Stimulated activated CD4-positive, alpha-beta T cell treated with anti-CD3 and anti-CD28 coated beads, Interleukin-15, amount 100 ng/mL, for 1 hour (primary cell): Measurements from ENCODE around the gene OR6B1.
"Not testable (repeated sequence)": the region's sequence is repeated elsewhere in the genome, so short reads cannot be mapped to it uniquely, and the experiment has no call there.

Experiments used
- DNase-seq, 2 donors: peaks; one replicate each; pipeline ENCODE4 v3.0.0-alpha.2; 2020; ENCODE audit warnings: low read depth in 1 of 2, low spot score in 1 of 2

The OR6B1 gene

DNA sequence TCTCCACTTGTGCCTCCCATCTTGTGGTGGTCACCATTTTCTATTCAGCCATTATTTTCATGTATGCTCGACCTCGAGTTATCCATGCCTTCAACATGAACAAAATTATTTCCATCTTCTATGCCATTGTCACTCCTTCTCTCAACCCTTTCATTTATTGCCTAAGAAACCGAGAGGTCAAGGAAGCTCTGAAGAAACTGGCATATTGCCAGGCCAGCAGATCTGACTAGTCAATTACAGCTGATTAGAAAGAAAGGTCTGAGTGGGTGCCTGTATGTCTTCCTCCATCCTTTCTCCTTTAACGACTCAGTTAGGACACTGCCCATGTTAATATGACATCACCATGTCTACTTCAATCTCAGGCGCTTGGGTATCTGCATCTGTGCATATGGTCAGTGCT is 4.6 kb downstream of the OR6B1 start:
- no peak for DNase-seq

DNA sequence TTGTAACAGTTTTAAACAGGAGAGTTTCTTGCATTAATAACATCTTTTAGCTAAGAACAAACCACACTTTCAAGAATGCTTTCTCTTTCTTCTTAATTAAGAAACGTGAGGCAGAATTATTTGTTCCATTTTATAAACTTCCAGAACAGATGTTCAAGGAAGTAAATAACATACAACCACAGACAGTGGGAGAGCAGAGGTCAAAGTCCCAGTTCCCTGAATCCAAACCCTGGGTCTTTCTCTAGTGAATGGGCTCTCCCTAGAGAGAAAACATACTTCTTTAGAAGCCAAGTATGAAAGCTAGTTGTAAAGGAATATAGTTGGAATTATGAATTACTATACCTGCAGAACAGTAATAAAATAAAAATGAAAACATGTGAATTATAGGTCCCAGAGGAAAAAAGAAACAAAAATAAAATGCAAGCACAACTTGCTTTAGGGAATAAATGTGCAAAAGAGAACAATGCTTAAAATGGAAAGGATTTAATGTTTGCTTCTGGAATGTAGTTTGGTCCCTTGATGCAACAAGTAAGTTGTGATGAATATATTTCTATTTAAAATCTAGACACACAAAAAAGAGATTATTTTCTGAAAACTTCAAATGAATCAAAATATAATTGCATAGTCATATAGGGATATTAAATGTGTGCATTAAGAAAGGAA is 6.0 kb downstream of the OR6B1 start:
- DNase-seq: no peak

DNA sequence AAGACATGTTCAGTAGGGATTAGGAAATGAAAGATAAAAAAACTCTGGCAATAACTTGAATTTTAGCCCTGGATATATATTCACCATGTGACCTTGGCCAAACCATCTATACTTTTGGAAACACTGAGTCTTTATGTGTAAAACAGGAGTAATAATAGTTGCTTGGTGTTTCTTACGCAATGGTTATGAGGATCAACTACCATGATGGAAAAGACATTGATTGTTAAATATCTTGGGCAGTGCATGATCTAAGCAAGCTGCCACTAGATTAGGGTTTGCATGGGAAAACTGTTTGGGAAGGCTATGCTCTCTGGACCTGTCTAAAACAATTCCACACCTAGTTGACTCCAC is 6.5 kb downstream of the OR6B1 start:
- no peak for DNase-seq

DNA sequence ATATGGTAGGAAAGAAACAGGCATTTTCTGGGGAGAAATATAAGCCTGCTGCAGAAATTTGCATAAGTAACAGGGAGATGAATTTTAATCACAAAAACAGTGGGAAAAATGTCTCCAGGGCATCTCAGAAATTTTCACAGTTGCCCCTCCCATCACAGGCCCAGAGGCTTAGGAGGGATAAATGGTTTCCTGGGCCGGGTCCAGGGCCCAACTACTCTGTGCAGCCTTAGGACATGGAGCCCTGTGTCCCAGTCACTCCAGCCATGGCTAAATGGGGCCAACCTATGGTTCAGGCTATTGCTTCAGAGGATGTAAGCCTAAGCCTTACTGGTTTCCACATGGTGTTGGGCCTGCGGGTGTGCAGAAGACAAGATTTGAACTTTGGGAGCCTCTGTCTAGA is 9.2 kb downstream of the OR6B1 start:
- DNase-seq: no peak

DNA sequence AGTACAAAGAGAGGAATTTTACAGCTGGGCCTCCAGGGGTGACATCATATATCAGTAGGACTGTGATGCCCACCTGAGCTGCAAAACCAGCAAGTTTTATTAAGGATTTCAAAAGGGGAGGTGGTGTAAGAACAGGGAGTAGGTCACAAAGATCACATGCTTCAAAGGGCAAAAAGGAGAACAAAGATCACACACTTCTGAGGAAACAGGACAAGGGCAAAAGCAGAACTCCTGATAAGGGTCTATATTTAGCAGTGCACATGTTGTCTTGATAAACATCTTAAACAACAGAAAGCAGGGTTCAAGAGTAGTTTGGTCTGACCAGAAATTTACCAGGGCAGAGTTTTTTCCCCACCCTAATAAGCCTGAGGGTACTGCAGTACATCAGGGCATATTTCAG is 9.9 kb downstream of the OR6B1 start:
- not testable (repeated sequence) for DNase-seq

DNA sequence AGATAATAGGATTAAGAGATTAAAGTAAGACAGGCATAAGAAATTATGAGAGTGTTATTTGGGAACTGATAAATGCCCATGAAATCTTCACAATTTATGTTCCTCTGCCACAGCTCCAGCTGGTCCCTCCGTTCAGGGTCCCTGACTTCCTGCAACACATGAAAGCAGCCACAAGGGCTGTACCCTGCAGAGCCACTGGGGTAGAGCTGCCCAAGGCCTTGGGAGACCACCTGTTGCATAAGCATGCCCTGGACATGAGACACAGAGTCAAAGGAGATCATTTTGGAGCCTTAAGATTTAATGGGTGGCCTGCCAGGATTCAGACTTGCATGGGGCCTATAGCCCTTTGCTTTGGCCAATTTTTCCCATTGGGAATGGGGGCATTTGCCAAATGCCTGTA is 10.7 kb downstream of the OR6B1 start:
- not testable (repeated sequence) for DNase-seq

DNA sequence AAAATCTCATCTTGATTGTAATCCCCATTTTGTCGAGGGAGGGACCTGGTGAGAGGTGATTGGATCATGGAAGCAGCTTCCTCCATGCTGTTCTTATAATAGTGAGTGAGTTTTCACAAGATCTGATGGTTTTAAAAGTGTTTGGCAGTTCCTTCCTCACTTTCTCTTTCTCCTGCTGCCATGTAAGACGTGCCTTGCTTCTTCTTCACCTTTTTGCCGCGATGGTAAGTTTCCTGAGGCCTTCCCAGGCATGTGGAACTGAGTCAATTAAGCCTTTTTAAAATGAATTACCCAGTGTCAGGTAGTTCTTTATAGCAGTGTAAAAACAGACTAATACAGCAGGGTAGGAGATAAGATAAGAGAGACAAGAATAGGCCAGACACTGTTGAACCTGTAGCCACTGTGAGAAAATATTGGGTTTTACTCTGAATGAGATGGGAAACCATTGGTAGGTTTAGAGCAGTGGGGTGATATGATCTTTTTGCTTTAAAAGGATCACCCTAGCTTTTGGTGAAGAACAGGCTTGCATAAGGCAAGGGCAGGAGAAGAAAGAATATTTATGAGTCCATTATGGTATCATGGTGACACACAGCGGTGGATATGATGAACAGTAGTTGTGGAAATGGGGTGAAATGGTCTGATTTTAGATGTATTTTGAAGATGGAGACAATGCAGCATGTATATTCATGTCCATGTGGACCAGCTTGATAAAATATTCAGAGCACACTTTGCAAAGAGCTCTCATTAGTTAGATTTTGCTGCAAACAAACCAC is 11.5 kb downstream of the OR6B1 start:
- DNase-seq: no peak

DNA sequence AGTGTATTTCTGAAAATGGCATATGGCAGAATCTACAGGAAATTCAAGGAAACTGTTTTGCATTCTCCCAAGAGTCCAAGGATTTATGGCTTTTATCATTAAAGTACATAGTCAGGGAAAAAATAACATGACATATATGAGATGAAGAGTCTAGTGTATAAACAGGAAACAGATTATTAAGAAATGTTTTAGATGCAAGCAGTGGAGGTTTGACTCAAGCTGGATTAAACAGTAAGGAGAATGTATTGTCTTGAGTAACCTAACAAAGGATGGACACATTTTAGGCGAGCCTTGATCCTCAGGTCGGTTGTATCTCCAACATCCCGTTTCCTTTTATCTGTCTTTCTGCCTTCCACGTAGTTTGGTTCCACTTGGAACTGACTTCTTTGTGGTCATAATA is 17.9 kb downstream of the OR6B1 start:
- DNase-seq: no peak

DNA sequence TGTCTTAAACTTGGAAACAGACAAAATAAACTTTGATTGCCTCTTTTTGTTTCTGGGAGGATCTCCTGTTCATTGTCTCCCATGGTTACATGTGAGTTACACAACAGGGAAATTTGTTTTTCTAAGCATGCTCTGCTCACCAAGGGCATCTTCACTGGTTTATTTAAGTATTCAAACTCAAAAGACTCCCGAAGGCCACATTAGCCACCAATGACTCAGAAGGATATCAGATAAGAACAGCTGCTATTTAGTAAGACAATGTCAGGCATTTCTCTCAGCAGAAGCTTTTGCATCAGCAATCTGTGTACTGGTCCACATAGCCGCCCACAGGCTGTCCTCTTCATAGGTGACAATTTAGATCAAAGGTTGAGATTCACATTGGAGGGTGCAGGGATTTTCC is 19.3 kb downstream of the OR6B1 start:
- no peak for DNase-seq

DNA sequence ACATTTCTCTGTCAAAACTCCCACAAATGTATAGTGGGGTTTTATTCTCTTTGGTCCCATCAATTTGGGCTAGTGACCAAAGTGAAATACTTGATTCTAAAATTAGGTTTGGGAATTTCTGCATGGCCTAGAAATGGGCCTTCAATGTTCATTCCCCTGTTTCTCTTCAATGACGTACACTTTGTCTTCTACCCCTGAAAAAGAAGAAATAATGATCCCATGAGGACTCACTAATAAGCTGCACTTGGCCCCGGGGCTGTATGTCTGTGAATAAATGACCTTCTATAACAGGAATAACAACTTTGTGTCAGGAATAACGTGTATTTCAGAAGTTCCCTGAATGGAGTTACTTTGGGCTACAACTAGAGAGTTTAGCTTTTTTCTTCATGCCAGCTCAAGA is 20.2 kb downstream of the OR6B1 start:
- no peak for DNase-seq

DNA sequence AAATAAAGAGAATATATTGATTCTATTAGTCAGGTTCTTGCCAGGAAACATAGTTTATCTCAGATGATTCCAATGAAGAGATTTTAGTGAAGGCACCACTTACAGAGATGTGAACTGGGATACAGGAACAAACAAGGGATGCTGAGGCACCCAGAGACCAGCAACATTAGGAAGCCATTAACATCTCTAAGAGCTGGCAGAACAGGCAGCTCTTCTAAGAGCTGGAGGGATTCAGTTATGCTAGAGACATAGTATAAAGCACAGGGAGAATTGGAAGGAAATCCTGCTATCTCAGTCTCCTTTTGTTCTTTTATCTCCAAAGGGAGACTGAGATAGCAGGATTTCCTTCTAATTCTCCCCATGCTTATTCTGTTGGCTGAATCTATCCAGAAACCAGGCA is 22.0 kb downstream of the OR6B1 start:
- DNase-seq: no peak

DNA sequence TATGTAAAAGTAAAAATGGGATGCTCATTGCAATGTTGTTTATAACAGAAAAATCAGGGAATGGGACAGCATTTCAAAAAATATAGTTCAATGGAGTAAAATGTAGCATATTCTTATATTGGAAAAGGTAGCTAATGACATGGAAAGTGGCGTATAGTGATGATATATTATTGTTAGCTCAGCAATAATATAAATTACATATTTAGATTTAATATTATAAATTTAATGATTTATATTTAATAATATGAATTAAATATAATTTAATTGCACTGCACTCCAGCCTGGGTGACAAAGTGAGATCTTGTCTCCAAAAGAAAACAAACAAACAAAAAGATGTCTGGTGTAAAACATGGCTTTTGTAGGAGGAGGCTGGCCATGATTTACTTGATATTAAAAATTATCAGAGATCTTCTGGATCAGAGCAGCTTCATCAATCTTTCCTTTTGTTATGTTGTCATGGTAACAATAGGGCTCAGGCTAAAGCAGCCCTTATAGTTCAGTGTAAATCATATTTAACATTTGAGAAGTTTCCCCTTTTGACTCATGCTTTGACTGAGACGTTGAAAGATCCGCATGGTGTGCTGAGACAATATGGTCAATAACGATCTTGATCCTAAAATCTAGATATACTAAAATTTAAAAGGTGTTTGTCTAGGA is 23.2 kb downstream of the OR6B1 start:
- DNase-seq: no peak

DNA sequence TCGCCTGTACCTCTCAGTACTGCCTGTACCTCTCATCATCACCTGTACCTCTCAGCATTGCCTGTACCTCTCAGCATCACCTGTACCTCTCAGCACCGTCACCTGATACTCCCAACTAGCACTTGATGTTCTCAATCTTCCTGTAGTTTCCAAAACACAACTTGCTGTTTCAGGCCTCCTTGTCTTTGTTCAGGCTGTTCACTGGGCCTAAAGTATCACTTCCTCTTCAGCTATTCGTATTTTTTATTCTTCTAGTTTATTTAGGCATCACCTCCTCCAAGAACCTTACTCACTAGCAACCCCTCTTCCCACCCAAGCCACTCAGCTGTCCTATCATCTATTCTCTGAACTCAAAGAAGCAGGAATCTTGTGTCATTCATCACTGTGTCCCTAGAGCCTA is 24.1 kb downstream of the OR6B1 start:
- DNase-seq: no peak

DNA sequence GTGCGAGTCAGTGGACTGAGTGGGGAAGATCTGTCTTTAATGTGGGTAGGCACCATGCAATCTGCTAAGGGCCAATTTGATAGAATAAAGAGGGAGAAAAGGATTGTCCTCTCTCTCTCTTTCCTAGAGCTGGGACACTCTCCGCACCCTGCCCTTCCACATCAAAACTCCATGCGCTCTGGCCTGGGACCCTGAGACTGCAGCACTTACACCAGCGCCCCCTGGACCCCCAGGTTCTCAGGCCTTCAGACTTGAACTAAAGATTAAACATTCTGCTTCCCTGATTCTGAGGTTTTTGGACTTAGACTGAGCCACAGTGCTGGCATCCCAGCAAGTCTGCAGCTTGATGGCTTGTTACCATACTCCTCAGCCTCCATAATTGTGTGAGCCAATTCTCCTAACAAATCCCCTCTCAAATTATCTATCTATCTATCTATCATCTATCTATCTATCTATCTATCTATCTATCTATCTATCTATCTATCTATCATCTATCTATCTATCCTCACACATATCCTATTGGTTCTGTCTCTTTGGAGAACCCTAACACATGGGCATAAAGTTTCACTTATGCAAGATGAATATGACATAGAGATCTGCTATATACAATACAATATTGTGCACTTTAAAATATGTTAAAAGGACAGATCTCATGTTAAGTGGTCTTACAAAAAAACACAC is 26.2 kb downstream of the OR6B1 start:
- no peak for DNase-seq

DNA sequence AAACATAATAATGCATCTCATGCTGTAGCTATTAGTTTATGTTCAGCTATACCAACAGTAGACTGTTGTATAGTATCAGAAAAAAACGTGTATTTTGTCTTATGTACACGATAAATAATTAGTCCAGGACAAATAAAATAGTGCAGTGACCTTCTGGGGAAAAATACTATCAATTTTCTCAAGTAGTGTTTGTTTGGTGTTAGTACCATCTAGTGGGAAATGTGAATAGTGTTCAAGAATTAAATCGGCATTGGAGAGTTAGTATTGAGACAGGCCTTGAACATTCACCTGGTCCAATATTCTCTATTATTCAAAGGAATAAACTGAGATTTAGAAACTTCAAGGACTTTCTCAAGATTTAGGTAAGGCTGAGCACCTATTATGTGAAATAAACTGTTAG is 26.9 kb downstream of the OR6B1 start:
- no peak for DNase-seq

DNA sequence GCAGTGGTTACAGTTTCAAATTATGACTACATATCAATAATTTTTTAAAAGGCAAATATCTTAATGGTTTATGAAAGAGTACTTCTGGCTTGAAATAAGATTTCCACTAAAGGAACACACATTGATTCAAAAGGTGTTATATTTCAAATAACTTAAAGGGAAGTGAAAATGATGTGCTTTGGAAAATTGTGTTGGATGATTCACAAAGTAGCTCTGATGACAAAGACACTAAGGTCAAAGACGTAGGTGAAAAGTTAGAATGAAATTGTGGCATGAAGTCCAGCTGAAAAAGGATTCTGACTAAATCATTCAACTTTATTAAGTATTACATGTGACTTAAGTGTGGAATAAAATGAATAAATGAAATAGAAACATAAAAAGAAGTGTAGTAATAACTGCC is 27.9 kb downstream of the OR6B1 start:
- DNase-seq: no peak

DNA sequence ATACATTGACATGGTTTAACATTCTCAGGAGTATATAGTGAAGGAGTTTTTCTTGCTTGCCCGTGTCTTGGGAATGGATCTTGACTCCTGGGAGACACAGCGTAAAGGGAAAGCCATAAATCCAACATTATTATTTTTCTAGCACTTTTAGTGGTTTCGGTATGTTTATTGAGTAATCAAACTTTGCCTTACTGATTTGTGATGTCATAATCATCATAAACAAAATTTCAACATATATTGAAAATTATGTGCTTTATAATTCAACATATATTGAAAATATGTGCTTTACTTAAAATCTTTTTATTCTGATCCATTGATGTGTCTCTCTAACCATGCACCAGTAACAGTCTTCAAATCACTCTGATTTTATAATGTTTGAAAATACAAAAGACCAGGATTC is 28.4 kb downstream of the OR6B1 start:
- DNase-seq: no peak

DNA sequence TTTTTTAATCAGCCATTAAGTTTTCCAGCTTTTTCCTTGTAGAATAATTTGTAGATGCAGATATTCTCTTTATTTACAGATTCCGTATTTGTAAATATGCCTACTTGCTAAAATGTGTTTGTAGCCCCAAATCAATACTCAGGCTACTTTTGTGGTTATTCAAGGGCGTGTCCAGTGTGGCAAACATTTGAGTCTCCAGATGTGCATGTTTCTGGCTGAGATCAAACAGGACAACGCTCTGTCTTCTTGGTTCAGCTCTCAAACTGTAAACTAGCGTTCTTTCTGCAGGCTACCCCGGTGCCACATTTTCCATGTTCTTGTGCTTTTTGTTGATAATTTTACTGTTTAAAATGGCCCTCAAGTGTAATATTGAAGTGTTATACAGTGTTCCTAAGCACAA is 32.4 kb downstream of the OR6B1 start:
- DNase-seq: no peak

DNA sequence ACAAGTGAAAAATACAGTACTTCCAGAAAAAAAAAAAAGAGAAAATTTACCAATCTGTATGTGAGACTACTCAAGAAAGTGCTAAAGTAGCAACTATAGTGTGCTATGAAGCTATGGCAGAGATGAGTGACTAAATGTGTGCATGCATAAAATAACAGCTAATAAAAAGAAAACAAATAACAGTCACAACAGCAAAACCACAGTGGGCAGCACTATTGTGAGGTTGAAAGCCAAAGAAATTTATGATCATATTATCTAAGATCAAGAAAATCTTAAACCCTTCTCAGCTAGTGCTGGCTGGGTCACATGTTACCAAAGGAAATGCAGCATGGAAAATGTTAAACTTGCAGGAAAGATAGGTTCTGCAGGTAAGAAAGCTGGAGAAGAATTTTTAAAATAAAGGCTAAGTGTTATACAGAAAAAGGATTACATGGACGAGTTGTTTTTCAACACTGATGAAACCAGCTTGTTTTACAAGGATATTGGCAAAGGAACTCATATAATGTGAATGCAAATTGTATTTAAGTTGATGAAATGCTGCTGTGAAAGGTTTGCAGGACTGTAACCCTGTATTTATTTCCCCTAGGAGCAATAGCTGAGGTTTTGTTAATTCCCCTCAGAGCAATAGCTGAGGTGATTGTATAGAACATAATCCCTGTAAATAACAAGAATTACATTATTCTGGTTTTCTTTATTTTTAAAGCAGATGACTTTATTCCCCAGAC is 33.0 kb downstream of the OR6B1 start:
- no peak for DNase-seq

DNA sequence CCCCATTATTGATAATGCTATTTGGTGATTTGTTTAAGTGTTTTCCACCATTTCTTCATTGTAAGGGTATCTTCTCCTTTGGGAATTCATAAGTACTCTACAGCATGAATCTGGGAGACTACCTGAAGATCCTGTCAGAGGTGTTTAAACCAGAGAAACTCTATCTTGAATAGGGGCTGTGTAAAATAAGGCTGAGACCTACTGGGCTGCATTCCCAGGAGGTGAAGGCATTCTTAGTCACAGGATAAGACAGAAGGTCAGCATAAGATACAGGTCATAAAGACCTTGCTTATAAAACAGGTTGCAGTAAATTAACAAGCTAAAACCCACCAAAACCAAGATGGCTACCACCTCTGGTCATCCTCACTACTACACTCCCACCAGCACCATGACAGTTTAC is 35.3 kb downstream of the OR6B1 start:
- no peak for DNase-seq

DNA sequence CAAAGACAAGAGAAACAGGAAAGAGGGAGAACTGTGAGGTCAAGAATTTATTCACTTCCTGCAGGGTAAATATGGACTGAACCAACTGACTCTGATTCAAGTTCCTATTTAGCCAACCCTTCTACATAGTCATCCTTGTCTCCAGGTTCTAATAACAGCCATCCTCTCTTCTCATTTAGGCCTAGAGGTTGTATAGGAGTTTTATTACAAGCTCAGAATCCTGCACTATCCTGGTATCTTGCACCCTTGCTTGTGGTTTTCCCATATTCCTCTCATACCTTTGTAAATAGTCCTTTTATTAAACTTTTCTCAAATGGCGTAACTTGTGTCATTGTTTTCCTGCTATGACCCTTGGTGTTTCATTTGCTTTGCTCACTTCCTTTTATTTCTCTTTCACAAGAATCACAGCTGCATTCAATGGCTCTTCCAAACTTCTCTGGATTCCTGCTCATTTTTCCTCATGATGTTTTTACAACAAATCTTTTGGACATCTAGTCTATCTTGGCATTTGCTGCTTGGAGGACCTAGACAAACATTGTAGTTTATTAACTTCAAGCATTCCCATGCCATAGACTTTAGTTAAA is 36.3 kb downstream of the OR6B1 start:
- no peak for DNase-seq
